Measurements from ENCODE around the gene ADGRV1.

The ADGRV1 gene

GRCh38 chr5:90865180-90865579 lies 306.6 kb downstream of the ADGRV1 start:
- DNase-seq (ENCODE audit: low spot score) = no peak
- TF ChIP-seq CTCF (IDR thresholded peaks at IDR 0.05; ENCODE audit: extremely low read depth, insufficient read depth, missing control alignments) = no peak
- in situ Hi-C loops (cut with MboI; ENCODE audit: low pct_unique_long_range_greater_than_20kb, low sequenced_read_pairs, unreplicated experiment) = no loop called here

- in situ Hi-C loops (cut with MboI; ENCODE audit: low pct_unique_long_range_greater_than_20kb, low sequenced_read_pairs, unreplicated experiment) = no loop called here
- peak; percentile 26 for DNase-seq (ENCODE audit: low spot score)
These were observed 307.7 kb downstream of the ADGRV1 start for GRCh38 chr5:90866333-90866732.

GRCh38 chr5:90866915-90867731 lies 308.5 kb downstream of the ADGRV1 start:
- DNase-seq (ENCODE audit: low spot score) = no peak
- TF ChIP-seq CTCF (IDR thresholded peaks at IDR 0.05; ENCODE audit: extremely low read depth, insufficient read depth, missing control alignments) = no peak
- in situ Hi-C loops (cut with MboI; ENCODE audit: low pct_unique_long_range_greater_than_20kb, low sequenced_read_pairs, unreplicated experiment) = no loop called here

More at GRCh38 chr5:90866333-90866732, 307.7 kb downstream of the ADGRV1 start:
- TF ChIP-seq CTCF (IDR thresholded peaks at IDR 0.05; ENCODE audit: extremely low read depth, insufficient read depth, missing control alignments) = peak; percentile 41

- in situ Hi-C loops (cut with MboI; ENCODE audit: low pct_unique_long_range_greater_than_20kb, low sequenced_read_pairs, unreplicated experiment) = no loop called here
- DNase-seq (ENCODE audit: low spot score) = no peak
- TF ChIP-seq CTCF (IDR thresholded peaks at IDR 0.05; ENCODE audit: extremely low read depth, insufficient read depth, missing control alignments) = no peak
These were observed 310.2 kb downstream of the ADGRV1 start for GRCh38 chr5:90868799-90869198.

- in situ Hi-C loops (cut with MboI; ENCODE audit: low pct_unique_long_range_greater_than_20kb, low sequenced_read_pairs, unreplicated experiment) = no loop called here
- TF ChIP-seq CTCF (IDR thresholded peaks at IDR 0.05; ENCODE audit: extremely low read depth, insufficient read depth, missing control alignments) = no peak
These were observed 312.9 kb downstream of the ADGRV1 start for GRCh38 chr5:90871391-90871991.

GRCh38 chr5:90873033-90873517 lies 314.5 kb downstream of the ADGRV1 start:
- no peak for TF ChIP-seq CTCF (IDR thresholded peaks at IDR 0.05; ENCODE audit: extremely low read depth, insufficient read depth, missing control alignments)
- in situ Hi-C loops (cut with MboI; ENCODE audit: low pct_unique_long_range_greater_than_20kb, low sequenced_read_pairs, unreplicated experiment) = no loop called here
- DNase-seq (ENCODE audit: low spot score) = no peak

More at GRCh38 chr5:90871391-90871991, 312.9 kb downstream of the ADGRV1 start:
- no peak for DNase-seq (ENCODE audit: low spot score)
